Adipose tissue (tissue), 3 donors: Measurements from ENCODE around the gene RWDD4. TPM values are rescaled to one million over a fixed set of nuclear protein-coding genes. Genes with fewer than 3 reads are reported as not detected.

Source experiments
- H3K27ac ChIP-seq: one replicate; pipeline ENCODE4 v1.5.1; 2013; ENCODE audit warnings: low read depth, low read length
- WGBS, 3 donors: extraction: QIAGEN DNeasy Blood & Tissue Kit; methylation state at CpG; one replicate each; pipeline ENCODE4 v1.1.7; 2013; 5-methylcytosine and 5-hydroxymethylcytosine counted together
- polyA plus RNA-seq, 3 donors: library from polyadenylated mRNA; stranded (reverse); fragments of 200-250 nt; gene quantifications; one replicate each; pipeline ENCODE4 v1.2.3, GENCODE V29; 2013
- donor health status: healthy with polysubstance abuse.
- donor health status: Bipolar disorder and iron deficiency.
- donor health status: healthy.

Gene RWDD4
- polyA plus RNA-seq, 3 donors: 9.4 to 20.0 (median 11.1) TPM

DNA sequence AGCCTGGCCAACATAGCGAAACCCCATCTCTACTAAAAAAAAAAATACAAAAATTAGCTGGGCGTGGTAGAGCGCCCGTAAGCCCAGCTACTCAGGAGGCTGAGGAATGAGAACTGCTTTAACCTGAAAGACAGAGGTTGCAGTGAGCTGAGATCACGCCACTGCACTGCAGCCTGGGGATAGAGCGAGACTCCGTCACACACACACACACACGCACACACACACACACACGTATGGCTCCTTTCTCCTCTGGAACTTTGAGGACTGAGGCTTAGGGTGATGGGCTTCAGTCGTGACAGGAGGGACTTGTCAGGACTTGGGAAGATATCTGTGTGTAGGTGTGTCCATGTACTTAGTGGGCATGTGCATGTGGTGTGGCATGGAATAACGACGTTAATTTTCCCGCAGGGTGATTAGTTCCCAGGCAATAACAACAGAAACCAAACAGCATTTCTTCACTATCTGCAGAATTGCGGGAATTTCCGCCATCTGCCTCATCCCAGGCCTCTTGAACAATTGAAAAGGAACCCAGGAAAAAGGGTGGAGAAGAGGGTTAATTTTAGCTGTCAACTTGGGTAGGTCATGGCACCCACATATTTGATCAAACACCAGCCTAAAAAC is 47.7 kb downstream of the RWDD4 start:
- WGBS, 3 donors: 76 to 93% (median 92%) methylated on average over 15 of the region's 15 CpGs
- no peak overlapping the region for H3K27ac ChIP-seq

DNA sequence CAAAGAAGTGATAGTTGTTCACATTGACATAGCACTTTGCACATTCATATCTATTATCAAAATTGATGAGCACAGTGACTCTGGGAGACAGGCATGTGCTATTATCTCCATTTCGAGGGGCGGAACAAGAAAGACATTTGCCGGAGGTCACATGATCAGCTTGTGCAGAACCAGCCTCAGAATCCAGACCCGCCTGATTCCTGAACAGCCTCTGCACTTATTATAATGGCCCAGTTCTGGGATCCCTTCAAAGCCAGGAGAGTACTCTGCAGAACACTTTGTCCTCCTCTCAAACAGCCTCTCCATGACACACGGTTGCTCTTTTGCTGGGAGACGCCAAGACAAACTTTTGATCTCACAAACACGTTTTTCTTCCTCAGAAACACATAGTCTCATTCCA is 48.4 kb downstream of the RWDD4 start:
- no peak overlapping the region for H3K27ac ChIP-seq
- 48 to 71% (median 61%) methylated on average over 7 of the region's 7 CpGs for WGBS, 3 donors

DNA sequence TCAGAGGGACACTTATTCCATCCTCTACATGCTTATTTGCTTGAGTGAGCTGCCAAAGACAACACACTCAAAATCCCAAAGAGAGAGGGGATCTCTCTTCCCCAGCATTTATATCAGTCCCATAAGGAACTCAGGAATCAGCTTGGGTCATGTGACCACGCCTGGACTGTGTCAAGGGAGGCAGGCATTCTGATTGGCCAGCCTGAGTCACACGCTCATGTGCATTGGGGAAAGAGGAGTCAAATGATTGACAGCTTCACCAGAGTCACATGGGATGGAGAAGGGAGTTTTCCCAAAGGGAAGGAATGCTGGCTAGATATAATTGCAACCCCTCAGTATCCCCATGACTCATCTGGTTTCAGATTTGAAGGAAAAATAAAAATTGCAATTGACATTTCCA is 49.0 kb downstream of the RWDD4 start:
- 86 to 96% (median 94%) methylated on average over 2 of the region's 2 CpGs for WGBS, 3 donors

DNA sequence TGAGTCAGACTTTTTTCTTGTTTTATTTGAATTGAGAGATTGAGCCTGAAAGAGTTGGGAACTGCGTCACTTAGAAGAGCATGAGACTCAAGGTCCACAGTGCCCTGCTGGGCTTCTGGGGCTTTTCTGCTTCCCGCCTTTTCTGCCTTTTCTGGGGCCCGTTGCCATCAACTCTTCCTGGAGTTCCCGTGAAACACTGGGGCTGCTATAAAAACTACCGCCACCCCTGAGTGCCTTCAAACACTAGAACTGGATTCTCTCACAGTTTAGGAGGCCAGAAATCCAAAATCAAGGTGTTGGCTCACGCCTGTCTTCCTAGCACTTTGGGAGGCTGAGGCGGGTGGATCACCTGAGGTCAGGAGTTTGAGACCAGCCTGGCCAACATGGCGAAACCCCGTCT is 49.8 kb downstream of the RWDD4 start:
- 84 to 96% (median 93%) methylated on average over 7 to 9 of the region's 9 CpGs for whole genome bisulfite sequencing, 3 donors
- no peak overlapping the region for H3K27ac ChIP-seq

More for the DNA sequence above, 49.0 kb downstream of the RWDD4 start:
- H3K27ac ChIP-seq: no peak overlapping the region

DNA sequence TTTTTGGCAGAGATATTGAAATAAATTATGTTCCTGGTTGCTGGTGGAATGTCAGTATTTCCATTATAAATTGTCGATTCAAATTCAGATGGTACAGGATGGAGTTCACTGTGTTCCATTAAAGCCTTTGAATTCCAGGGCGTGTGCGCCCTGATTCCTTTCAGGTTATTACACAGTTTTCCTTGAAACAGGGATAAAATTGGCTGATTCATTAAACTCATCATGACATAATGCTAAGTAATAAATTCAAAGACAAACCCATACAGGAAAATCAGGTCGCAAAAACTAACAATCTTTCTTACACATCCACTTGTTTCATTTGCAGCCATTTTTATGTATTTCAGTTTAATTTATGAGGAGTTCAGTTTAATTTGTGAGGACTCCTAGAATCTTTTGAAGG is 51.1 kb downstream of the RWDD4 start:
- 71 to 97% (median 77%) methylated on average over 4 of the region's 4 CpGs for WGBS, 3 donors
- no peak overlapping the region for H3K27ac ChIP-seq

DNA sequence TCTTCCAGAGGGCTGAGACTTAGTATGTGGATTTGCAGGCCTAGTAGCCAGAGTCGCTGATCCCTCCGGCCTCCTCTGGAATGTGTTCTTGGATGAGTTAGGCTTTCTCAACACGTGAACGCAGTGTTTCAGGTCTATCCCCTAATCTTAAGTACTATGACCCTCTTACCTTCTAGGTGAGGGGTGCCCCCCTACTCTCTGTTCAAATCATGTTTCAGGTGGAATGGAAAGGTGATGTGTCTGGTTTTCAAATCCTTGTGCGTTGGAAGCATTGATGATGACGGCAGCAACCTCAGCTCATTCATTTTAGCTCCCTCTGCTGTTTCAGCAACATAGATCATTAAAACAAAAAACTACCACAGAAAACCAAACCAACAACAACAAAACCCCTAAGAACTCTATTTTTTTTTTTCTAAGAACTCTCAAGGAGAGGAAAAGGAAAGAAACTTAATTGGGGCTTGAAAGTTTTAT is 56.4 kb downstream of the RWDD4 start:
- H3K27ac ChIP-seq: no peak overlapping the region
- 45 to 62% (median 53%) methylated on average over 6 of the region's 6 CpGs for WGBS, 3 donors

DNA sequence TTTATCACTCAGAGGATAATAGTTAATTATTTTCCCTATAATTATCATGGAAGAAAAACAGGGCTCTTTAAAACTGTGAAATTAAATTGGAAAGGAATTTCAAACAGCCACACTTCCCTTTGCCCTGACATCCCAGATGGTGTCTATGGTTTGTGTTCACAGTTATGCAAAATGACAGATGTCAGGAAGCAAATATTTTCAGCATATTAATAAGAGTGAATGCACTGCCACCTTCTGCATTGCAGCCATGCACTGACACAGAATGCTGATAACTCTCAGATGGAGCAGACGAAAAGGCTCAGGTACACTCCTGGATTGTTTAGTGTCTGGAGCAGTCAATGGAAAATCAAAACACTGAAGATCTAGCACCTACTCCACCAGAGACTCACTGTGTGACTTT is 57.6 kb downstream of the RWDD4 start:
- WGBS, 3 donors: 63 to 91% (median 89%) methylated on average over 1 of the region's 1 CpG
- no peak overlapping the region for H3K27ac ChIP-seq

DNA sequence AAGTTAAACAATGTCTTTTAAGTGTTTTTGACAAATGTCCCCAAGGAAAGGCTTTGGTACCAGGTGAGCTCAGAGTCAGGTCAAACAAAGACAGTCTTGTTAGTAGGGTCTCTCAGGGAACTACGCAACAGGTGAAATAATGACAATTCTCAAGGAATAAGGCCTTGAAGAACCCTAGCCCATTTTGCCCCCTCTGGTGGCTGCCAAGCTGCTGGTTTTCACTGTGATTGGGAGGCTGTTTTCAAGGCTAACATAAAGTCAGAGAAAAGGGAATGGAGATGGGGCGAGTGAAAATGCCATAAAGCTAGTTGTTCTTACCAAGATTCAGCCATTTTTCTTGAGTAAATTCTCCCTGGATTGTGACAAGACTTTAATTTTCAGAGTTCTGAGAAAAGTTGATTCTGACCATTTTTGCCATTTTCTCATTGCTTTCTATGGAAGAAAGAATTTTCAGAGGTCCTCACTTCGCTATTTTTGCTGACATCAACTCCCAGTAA is 58.7 kb downstream of the RWDD4 start:
- H3K27ac ChIP-seq: no peak overlapping the region
- 93 to 95% (median 95%) methylated on average over 3 of the region's 3 CpGs for WGBS, 3 donors

DNA sequence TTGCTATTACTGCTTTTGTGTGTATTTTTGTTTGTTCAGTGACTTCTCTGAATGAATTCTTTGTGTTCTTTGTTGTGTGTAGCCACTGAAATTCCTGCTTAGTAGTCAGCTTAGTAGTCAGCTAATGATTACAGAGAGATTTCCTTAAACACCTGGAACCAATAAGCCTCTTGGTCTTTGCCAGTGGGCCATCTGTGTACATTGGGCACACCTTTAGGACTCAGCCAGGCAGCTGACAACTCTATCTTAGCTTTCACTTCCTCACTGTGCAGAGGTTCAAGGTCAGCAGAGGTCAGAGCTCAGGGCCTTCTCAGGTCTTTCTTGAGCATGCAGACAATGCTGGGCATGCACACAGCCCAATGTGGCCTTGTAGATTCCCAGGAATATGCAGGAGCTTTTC is 59.3 kb downstream of the RWDD4 start:
- no peak overlapping the region for H3K27ac ChIP-seq

DNA sequence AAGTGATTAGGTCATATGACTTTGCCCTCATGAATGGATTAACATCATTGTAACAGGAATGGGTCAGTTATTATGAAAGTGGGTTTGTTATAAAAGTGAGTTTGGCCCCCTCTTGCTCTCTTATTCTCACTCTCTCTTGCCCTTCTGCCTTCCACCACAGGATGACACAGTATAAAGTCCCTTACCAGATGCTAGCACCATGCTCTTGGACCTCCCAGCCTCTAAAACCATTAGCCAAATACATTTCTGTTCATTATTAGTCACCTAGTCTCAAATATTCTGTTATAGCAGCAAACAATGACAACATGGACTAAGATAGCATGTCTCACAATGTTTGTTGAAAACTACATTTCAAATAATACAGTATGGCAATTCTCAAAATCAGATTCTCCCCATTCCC is 59.7 kb downstream of the RWDD4 start:
- no peak overlapping the region for H3K27ac ChIP-seq

DNA sequence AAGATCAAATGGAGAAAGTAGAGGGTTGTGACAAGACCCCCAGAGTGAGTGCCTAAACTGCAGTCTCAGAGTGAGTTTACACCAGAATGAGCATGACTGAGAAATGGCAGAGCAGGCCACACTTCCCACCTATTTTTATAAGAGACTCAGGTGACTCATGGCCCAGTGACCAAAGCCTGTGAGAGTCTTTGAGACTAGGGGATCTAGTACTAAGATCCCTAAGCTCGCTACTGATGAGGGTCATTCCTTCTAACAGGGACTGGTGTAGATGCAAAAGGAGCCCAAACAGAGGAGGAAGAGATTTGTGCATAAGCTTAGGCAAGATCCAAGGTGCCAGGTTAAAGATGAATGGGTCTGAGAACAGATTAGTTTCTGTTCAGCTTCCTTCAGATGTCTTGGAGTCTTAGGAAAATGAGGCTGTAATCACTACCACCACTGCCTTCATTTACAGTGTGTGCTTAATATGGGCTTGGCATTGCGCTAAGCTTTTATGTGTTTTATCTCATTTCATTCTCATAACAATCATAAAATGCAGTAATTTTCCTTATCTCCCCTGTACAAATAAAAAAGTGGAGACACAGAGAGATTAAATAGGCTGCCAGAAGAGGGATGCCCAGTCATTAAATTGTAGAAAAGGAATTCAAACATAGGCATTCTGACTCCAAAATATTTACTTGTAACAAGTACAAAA is 62.8 kb downstream of the RWDD4 start:
- no peak overlapping the region for H3K27ac ChIP-seq
- 54 to 90% (median 69%) methylated on average over 2 of the region's 2 CpGs for WGBS, 3 donors

DNA sequence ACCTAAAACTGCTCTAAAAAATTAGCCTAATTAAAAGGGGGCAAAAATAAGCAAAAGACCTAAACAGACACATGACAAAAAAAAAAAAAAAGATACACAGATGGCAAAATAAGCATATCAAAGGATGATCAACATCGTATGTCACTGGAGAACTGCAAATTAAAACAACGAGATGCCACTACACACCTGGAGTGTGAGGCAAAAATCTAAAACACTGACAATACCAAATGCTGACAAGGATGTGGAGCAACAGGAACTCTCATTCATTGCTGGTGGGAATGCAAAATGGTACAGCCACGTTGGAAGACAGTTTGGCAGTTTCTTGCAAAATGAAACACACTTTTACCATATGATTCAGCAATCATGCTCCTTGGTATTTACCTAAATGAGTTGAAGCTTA is 64.2 kb downstream of the RWDD4 start:
- 76 to 88% (median 79%) methylated on average over 3 of the region's 3 CpGs for whole genome bisulfite sequencing, 3 donors
- no peak overlapping the region for H3K27ac ChIP-seq

DNA sequence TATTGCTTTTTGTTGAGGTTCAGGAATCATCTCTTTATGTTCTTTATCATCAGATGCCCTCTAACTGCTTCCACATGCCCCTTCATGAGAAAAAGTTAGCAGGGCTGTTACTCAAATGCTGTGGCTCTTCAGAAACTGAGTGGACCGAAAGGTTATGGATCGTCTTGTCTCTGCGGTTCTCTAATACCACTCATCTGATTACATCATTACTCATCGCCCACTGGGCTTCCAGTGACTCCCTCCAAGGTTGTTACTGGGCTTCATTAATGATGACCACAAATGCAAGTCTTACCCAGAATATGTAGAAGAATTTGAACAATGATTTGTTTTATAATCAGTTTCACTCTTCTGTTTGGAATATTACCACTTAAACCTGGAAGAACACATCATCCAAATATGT is 67.7 kb downstream of the RWDD4 start:
- H3K27ac ChIP-seq: no peak overlapping the region
- WGBS, 3 donors: 91 to 98% (median 91%) methylated on average over 4 of the region's 4 CpGs

Other genes starting within 250 kb of the RWDD4 start
- gene CDKN2AIP, start 214.5 kb downstream of the RWDD4 start, polyA plus RNA-seq: 1 to 10 TPM; 7.6 to 9.6 (median 9.4) TPM
- gene ING2, start 154.1 kb downstream of the RWDD4 start, polyA plus RNA-seq: 1 to 10 TPM; 8.1 to 9.3 (median 8.9) TPM
- gene TRAPPC11, start 108 bp upstream of the RWDD4 start, polyA plus RNA-seq: 10 to 100 TPM in 2 of 3 donors, 1 to 10 TPM in 1; 8.6 to 13.8 (median 10.3) TPM
- gene STOX2, start 246.1 kb upstream of the RWDD4 start, polyA plus RNA-seq: 1 to 10 TPM in 2 of 3 donors, under 1 TPM in 1; 0.77 to 2.6 (median 2.4) TPM